CD4-positive, alpha-beta T cell treated with Interferon gamma for 1 hour (primary cell): ENCODE results near the gene GNPTG.
A peak's percentile ranks its signal among the peaks of the same experiment; 100 is the strongest.

Experiments
- DNase-seq: peaks from one replicate; pipeline ENCODE4 v3.0.0-alpha.2; 2020

The GNPTG gene

DNA sequence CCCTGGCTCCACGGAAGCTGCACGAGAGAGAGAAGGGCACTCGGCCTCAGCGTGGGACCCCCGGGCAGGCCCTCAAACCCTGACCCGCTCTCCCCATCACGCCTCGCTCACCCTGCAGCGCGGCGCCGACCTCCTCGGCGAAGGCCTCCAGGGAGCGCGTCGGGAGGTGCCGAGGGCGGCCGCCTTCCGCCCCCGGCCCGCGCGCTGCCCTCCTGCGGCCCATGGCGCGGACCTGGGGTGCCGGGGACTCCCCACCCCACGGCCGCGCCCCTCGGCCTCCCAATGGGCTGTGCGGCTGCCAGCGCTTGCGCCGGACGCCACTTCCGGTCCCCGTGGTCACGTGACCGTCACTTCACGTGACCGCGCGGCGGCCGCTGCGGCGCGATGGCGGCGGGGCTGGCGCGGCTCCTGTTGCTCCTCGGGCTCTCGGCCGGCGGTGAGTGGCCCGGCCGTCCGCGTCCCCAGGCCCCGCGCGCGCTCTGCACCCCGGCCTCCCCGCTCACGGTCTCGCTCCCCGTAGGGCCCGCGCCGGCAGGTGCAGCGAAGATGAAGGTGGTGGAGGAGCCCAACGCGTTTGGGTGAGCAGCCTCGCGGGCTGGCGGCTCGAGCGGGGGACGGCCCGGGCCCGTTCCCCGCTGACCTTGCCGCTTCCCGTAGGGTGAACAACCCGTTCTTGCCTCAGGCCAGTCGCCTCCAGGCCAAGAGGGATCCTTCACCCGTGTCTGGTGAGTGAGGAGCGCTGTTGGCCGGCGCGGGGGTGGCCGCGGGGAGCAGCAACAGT is at the start of gene GNPTG, which contains the start of gene TSR3:
TSS of gene GNPTG (plus strand) at position 350 of the 781 bp plus-strand sequence. CDS start at position 385, 35 bp downstream.
TSS of gene TSR3 (minus strand) at position 297 of the 781 bp plus-strand sequence. CDS start at position 223, 74 bp downstream.
- DNase-seq, result peak; percentile 87

DNA sequence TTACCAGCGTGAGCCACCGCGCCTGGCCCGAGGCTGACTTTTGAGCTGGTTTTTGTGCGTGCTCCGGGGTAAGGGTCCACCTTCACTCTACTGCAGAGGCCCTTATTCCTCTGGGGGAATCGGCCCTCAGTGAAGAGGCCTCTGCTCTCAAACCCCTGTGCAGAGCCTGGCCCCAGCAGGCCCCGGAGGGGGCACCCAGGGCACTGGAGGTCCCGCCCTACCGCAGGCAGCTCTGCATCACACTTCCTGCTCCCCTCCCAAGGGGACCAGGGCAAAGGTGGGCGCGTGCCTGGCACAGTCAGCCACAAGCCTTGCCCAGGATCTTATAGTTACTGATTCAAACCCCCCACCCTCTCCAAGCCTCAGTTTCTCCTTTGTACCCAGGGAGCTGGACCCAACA is 45.9 kb upstream of the GNPTG start:
- peak; percentile 19 for DNase-seq

DNA sequence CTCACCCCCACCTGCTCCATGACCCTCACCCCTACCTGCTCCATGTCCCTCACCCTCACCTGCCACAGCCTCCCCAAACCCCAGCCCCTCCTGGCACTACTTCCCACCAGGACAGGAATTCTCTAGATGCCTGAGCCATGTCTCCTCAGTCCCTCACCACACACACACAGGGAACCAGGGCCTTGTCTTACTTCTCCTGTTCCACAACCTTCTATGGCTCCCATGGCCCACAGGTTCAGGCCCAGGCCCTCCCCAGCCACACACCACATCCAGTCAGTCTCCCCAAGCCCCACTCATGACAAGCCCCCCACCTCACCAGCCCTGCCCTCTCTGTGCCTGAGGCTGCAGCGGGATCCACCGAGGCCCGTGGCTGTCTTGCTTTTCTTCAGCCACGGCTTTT is 45.4 kb upstream of the GNPTG start:
- no peak for DNase-seq

DNA sequence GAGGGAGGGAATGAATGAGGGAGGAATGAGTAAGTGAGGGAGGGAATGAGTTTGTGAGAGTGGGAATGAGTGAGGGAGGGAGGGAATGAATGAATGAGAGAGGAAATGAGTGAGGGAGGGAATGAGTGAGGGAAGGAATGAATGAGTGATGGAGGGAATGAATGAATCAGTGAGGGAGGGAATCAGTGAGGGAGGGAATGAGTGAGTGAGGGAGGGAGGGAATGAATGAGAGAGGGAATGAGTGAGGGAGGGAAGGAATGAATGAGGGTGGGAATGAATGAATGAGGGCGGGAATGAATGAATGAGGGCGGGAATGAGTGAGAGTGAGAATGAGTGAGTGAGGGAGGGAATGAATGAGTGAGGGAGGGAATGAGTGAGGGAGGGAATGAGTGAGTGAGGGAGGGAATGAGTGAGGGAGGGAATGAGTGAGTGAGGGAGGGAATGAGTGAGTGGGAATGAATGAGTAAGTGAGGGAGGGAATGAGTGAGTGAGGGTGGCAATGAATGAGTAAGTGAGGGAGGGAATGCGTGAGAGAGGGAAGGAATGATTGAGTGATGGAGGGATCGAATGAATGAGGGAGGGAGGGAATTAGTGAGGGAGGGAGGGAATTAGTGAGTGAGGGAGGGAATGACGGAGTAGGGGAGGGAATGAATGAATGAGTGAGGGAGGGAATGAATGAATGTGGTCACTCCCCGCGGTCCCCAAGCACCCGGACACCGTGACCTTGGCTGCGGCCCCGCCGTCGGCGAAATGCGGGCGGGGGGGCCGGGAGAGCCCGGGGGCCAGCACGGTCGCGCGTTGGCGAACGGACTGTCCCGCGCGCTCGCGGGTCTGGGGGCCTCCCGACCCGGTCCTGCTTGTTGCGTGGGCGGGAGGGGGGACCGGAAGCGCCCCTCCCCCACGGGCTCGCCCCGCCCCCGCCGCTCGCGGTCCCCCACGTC is 43.4 kb upstream of the GNPTG start:
- no peak for DNase-seq

DNA sequence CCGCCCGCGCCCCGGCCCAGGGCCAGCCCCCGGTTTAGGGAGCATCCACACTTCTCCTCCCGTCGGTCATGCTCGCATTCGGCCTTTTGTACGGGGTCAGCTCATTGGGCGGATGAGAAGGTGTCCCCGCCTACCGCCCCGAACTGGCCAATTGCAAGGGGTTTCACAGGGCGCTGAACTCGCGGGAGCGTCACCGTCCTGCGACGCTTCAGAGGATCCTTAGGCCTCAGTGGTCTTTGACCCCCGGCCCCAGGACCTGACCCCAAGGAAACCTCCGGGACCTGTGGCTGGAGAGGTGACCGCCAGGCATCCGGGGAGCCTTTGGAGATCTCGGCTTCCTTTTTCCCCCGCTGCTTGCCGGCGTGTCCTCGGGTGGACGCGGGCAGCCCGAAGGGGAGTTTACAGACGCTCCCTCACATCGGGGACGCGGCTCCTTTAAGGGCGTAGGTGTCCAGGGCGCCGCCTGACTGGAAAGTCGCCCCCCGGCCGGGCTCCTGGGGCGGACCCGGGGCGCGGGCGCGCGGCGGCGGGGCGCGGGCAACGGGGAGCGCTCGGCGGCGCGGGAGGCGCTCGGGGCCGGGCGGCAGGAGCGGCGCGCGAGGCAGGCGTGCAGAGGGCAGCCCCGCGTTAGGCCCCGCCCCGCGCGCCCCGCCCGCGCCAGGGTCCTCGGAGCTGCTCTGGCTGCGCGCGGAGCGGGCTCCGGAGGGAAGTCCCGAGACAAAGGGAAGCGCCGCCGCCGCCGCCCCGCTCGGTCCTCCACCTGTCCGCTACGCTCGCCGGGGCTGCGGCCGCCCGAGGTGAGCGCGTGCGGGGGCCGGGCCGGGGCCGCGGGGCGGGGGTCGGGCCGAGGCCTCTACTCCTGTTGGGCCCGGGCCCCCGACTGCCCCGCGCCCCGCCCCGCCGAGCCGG is 42.5 kb upstream of the GNPTG start, which contains the start of gene UBE2I:
TSS of gene UBE2I (plus strand) at position 660 of the 909 bp plus-strand sequence. CDS start 4,395 bp downstream, outside the sequence.
- DNase-seq, result peak; percentile 96

DNA sequence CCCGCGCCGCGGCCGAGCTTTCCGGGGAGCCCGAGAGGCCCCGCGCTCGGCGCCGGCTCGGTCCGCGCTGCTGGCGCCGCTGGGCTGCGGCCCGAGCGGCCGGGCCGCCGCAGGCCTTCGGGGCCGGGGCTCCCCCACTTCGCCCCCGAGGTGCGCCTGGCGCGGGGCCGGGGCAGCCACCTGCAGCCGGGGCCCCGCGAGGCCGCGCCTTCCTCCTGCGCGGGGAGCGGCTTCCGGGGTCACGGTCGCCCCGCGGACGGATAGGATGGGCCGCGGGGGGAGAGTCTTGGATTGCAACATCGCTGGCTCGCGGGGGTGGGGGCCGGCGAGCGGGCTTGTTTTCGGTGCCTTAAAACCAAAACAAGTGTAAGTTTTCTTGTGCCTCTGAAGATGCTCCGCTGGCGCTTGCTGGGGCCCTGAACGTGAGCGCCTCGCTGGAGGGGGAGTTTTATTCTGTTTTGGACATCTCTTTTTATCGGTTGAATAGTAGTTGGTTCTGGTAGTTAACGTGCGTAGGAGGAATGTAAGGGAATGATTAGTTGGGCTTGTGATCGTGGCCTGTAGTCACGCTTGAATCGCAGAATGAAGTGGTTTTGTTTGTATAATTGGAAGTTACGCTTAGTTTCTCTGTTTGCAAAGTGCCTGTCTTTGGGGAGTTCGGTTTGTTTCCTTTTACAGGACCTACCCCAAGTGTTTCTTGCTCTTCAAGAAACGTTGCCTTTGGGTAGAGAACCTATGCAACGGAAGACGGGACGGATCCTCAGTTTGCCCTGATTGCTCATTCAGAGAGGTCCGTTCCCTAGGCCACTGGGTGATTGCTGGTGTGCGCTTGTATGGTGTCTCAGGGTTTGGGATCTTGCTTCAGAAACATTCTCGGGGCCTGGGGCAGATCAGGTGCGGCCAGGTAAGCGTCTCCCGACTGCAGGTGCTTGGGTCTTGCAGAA is 41.6 kb upstream of the GNPTG start:
- peak; percentile 60 for DNase-seq

DNA sequence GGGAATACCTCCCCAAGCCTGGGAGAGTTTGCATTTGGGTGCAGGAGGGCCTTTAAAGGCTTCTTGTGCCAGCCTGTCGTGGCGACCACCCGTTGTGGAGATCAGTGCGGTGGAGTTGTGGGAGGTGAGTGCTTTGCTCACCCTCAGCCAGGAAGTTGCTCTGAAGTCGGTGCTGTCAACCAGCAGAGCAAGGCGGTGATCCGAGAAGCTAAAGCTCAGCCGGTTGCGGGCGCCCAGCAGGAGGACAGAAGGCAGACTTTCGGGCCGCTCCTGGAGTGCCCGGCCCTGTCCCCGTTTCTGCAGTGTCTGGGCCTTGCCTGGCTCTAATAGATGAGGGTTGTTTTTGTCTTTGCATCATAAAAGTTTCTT is 40.9 kb upstream of the GNPTG start:
- DNase-seq, result peak; percentile 32

DNA sequence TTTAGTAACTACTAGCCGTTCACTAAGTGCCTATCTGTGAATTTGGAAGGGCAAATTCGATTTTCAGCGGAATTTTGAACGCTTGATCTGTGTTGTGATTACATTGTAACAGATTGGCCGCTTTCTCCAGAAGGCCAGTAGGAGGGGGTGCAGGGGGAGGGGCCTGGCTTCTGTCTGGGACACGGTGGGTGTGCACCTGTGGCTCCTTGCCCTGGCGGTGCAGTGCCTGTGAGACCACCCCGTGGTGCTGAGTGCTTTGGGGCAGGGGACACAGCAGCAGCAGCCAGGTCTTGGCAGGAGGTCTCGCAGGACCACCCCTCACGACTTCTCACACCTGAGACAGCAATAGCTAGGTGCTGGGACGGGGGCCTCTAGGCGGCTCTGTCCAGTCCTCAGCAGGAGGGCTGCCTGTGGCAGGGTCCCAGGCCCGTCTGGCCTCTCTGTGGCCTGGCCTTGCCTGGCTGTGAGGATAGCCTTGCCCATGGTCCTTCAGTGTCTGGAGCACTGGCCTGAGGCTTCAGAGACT is 40.5 kb upstream of the GNPTG start:
- DNase-seq, result no peak

DNA sequence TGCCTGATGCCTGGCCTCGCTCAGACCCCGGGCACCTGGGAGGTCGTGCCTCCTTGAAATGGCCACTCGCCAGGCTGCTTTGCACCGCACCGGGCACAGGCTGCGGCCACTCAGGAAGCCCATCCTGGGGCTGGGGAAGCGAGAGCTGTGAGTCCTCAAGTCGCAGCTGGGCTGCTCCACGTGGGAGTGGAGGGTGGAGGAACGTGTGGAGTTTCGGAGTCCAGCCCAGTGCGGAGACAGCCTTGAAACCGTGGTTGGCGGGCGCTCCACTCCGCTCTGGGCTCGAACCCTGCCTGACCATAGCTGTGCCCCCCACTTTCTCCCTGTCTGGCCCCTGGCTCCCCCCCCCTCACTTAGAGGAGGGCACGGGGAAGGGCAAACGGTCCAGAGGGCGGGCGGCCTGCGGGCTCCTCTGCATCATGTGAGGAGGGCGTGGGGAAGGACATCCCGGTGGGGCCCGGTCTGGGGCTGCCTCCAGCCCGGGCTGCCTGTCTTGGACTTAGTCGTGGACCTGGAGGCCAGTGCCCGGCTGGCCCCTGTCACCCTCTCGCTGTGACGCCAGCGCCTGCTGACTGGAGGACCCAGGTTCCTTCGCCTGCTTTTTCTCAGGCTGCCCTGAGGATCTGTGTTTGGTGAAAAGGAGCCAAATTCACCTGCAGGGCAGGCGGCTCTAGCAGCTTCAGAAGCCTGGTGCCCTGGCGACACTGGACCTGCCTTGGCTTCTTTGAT is 39.8 kb upstream of the GNPTG start:
- DNase-seq, result no peak

DNA sequence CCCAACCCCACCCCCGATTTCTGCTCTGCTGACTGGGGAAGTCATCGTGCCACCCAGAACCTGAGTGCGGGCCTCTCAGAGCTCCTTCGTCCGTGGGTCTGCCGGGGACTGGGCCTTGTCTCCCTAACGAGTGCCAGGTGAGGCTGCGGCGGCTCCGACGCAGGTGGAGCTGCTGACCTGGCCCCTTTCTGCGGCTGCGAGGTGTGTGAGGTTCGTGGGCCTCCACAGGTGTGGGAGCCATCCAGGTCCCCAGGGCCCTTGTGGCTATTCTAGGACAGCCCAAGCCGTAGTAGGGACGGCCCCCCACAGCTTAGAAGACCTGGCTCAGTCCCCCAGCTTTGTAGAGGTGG is 39.3 kb upstream of the GNPTG start:
- no peak for DNase-seq

DNA sequence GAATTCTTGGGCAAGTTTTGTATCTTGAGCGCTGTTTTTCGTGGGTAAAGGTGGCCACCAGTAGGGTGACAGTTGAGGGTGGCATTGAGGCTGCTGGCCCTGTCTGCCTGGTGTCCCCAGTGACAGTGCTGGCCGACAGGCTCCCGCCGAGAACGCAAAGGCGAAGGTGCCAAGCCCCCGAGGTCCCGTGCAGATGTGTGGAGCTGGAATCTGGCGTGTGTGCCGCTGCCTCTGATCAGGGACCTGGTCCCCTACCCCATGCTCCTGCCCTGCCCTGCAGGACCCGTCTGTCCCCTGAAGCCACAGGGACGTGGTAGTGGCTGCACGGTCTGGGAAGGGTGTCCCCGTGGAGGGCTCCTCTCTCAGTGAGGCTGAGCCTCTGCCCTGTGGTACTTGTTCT is 38.8 kb upstream of the GNPTG start:
- no peak for DNase-seq

DNA sequence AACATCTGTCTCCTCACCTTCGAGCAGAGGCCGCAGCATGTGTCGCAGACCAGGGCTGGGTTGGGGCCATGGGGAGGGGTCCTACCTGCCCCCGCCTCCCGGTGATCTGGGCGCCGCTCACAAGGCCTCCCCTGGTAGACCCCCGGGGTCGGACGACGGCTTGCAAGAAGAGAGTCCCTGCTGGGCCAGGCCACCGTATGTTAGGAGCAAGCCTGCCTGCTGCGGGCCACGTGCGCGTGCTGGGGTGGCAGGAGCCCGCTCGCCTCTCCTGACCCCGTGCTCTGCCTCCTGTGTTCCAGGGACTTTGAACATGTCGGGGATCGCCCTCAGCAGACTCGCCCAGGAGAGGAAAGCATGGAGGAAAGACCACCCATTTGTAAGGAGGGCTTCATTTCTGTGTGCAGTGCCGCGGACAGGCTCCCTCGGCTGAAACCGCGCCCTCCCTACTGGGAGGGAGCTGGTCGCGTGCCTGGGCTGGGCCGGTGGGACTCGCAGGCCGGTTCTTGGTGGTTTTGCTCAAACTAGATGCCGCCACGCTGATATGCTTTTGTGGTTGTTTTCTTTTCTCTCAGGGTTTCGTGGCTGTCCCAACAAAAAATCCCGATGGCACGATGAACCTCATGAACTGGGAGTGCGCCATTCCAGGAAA is 37.9 kb upstream of the GNPTG start:
- DNase-seq, result no peak

DNA sequence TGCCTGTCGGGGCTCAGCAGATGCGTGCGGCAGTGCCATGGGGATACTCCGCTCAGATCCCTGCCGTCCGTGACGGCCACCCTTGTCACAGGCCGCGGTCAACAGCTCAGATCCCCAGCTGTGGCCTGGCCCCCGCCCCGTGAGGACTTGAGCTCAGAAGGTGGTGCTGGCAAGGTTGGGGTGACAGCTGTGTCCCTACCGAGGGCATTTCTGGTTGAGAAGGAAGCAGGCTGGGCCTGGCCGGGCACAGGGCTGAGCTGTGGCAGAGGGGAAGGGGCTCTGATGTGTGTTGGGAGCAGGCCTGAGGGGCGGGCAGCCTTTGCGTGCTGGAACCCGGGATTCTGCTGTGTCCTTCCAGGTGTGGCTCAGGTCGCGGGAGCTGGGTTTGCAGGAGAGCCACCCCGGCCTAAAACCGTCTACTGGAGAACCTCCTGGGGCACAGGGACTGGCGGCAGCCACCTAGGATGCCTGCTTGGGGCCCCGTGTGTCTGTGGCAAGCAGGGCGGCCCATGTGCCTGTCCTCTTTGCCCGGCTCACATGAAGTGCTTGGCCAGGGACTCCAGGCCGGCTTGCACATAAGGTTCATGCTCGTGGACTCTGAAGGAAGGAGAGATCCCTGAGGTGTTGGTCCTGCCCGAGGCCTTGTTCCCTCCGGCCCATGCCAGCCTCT is 37.2 kb upstream of the GNPTG start:
- no peak for DNase-seq

DNA sequence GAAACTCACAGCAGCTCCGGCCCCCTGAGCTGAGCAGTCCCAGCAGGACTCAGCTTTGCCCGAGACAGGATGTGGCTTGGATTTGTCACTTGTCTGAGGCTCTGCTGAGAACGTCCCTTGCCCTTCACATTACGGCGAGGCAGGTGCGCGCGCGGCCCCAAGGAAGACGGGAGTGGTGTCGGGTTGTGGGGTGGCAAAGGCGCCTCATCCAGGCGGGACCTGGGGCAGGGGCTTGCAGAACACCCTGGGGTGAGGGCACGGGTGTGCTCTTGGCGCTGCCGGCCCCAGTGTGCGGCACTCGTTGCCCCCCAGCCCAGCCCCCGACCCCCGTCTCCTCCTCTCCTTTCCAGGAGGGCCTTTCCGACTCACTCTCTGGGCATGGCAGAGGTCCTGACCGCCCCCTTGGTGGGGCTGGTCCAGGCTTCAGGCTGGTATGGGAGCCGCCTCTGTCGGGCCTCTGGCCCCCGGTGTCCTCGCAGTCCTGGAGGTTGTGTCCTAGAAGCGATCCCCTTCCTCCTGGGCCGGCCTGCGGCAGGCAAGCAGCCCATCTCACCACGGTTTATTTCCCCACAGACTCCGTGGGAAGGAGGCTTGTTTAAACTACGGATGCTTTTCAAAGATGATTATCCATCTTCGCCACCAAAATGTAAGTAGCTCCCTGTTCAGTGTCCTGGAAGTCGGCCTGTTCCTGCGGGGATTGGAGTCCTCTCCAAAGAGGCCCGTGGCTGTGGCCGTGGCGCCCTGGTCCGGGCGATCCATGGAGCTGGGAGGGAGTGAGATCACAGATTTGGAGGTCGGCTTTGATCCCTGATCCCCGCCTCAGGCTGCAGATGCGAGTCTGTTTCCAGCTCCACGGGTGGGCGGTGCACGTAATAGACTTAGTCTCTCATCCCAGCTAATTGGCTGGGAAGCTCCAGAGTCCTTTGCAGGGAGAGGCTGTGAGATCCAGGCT is 36.4 kb upstream of the GNPTG start:
- DNase-seq, result no peak

DNA sequence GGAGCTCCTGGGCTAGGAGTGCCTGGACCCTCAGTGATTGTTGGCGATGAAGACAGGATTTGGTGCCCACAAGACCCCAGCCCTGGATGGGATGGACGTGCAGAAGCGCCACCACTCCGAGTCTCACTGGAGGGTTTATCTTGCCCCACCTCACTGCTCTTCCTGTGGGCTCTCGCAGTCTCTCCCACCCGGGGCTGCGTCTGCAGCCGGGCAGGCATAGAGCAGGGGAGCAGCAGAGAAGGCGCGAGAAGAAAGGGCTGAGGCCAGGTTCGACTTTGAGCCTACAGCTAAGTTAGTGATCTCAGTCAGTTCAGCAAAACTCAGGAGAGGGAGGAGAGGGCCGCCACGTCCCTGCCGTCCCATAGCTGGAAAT is 35.7 kb upstream of the GNPTG start:
- no peak for DNase-seq

DNA sequence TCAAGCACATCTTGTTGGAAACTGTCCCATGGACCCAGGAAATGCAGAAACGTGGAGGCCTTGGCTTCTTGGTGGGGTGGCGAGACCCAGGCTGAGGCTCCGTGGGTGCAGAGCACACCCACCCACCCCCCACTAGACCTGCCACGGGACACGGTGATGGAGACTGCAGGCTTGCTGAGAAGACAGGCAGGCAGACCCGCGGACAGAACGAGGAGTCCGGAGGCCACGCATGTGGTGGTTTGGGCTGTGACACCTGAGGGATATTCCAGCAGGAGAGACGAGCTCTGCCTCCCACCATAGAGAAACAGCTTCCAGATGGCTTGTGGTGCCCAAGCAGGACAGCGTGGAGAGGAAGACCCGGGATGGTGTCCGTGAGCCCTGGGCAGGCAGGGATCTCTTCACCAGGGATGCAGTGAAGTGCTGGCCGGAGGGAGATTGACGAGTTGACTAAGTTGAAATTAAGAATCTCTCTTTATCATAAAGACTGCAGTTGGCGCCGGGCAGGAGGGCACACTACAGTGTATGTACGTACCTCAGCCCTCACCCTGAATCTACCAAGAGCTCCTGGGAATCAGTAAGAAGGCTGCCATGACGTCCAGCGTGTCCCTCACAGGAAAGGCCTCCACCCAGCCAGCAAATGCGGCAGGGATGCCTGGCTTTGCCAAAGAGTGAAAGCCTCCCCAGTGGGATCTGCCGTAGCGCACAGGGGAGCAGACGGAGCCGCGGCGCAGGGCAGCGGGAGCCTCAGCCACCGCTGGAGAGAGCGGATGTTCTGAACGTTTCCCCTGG is 34.1 kb upstream of the GNPTG start:
- no peak for DNase-seq

DNA sequence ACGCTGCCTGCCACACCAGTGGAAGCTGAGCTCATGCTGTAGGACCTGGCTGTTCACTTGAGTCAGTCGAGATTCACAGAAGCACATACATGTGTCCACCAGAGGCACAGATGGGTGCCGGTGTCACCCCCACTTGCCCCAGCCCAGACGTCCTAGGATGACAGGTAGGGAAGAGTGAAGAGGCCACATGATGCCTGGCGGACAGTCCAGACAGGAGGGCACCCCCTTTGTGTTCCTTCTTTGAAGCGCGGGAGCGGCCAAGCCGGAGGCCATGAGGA is 33.5 kb upstream of the GNPTG start:
- no peak for DNase-seq

DNA sequence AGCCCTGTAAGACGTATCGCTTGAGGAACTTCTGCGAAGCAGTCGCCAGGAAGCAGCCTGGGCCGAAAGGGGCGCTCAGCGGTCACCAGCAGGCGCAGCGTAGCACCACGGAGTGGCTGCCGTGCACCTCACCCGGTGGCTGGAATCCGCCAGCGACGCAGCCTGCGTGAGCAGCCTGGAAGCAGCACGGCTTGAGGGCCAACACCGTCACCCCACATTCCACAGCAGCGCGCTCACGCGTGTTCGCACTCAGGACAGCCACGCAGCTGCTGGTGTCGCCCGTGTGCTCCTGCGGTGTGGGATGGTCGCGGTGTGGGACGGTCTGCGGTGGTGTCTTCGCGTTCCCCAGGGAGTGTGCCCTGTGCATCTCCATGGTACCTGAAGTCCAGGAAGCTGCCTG is 32.7 kb upstream of the GNPTG start:
- no peak for DNase-seq
